Activated CD8-positive, alpha-beta memory T cell treated with anti-CD3 and anti-CD28 coated beads for 4 hours (primary cell): ENCODE data around the gene PTPN9.
"Not testable (repeated sequence)": the region's sequence is repeated elsewhere in the genome, so short reads cannot be mapped to it uniquely, and the experiment has no call there.

Source experiments
- DNase-seq, 2 donors: peaks; one replicate each; pipeline ENCODE4 v3.0.0-alpha.2; 2020; ENCODE audit warnings: low read depth in 2 of 2

PTPN9 gene

GRCh38 chr15:75531041-75531450 is 48.1 kb downstream of the PTPN9 start:
- DNase-seq = no peak

DNA sequence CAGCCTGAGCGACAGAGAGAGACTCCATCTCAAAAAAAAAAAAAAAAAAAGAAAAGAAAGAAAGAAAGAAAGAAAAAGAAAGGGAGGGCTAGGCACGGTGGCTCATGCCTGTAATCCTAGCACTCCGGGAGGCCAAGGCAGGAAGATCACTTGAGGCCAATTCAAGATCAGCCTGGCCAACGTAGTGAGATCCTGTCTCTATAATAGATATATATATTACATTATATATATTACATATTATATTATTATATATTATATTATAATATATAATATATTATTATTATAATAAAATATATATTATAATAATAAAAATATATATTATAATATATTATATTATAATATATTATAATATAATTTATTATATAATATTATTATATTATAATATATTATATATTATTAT is 48.9 kb downstream of the PTPN9 start:
- DNase-seq = no peak

GRCh38 chr15:75525756-75526155 is 53.4 kb downstream of the PTPN9 start:
- DNase-seq = not testable (repeated sequence)

DNA sequence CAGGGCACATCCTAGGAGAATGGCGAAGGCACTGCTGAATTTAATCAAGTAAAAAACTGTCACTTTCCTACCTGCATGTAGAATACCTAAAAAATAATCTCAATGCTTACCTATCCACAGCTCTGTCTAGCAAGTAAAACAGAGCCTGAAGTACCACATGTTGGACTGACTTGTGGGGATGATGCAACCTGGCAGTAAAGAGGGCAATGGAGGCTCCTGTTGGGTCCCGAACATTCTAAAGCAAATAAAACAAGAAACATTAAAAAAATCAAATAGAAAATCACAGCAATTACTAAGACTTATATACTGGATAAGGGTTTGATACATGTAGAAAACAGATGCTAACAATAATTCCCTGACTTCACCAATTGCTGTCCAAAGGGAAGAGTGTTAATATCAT is 56.1 kb downstream of the PTPN9 start:
- no peak for DNase-seq

DNA sequence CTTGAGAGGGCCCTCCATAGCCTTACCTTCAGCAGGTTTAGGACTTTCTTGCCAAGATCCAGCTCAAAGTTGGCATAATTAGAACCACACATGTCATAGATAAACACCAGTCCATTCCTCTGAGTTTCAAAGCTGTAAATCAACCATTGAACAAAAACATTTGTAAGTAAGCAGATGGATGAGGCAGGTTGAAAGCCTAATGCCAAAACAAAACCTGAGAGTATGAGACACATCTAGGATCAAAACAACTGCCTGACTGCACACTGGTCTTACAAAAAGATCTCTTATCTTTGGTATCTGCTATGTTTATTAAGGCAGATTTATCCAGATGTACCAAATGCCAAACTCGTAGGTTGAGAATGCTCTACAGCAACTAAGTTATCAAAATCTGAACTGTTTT is 61.9 kb downstream of the PTPN9 start:
- DNase-seq = no peak

DNA sequence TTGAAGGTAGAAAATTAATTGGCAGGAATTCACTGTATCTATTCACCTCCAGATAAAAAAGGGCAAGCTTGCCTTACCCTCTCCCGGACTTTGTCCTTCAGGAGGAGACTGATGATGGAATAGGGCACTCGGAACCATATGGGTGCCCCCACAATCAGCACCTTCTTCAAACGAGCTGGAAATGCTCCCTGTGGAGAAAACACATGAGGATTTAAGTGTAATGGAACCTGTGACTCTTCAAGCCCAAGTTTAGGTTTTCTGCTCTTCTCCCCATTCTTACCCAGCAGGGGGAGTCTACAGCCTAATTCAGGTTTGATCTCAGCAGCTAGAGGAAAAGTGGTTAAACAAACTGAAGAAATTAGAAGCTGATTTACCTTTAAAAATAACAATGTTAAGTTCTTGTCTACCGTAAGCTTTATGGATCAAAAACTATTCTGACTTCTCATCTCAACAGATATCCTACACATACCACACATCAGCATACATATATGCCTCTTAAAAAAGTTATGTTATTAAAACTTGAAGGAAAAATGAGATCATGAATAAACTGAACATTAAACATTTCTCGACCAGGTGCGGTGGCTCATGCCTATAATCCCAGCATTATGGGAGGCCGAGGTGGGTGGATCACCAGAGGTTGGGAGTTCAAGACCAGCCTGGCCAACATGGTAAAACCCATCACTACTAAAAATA is 70.1 kb downstream of the PTPN9 start:
- DNase-seq = peak in 1 of 2 donors; percentile 0

DNA sequence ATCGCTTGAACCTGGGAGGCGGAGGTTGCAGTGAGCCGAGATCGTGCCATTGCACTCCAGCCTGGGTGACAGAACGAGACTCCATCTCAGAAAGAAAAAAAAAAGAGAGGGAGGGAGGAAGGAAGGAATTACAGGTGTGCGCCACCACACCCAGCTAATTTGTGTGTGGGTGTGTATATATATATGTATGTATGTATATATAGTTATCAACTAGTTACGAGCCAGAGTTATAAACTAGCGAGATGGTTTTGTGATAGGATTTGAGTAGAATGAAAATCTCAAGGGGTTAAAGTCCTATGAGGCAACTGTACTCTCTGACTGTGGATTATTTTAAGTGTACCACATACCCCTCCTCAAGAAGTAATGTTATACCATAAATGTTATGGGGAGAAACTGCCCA is 76.8 kb downstream of the PTPN9 start:
- DNase-seq = no peak

DNA sequence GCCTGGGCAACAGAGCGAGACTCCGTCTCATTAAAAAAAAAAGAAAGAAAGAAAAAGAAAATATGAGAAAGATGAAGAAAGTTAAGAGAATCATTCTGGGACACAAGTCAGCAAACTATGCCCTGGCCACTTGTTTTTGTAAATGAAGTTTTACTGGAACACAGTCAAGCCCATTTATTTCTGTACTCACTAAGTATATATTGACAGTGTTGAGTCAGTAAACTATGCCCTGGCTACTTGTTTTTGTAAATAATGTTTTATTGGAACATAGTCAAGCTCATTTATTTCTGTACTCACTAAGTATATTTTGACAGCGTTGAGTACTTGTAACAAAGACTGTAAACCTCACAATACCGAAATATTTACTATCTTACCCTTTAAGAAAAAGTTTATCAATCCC is 85.4 kb downstream of the PTPN9 start:
- no peak for DNase-seq

GRCh38 chr15:75483961-75484360 is 95.2 kb downstream of the PTPN9 start:
- no peak for DNase-seq

GRCh38 chr15:75483556-75483955 is 95.6 kb downstream of the PTPN9 start:
- not testable (repeated sequence) for DNase-seq

- DNase-seq = no peak
Observed at GRCh38 chr15:75483106-75483505, 96.0 kb downstream of the PTPN9 start.

DNA sequence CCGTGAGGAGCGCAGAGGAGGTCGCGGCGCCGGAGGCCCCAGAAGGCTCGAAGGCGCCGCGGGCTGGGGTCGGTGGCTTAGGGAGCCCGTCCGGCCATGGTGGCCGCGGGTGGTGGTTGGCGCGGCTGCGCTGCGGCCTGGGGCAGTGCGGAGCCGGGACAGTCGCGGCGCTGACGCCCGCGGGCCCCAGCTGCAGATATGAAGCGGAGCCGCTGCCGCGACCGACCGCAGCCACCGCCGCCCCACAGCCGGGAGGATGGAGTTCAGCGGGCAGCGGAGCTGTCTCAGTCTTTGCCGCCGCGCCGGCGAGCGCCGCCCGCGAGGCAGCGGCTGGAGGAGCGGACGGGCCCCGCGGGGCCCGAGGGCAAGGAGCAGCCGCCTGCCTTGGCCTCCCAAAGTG is 98.7 kb downstream of the PTPN9 start:
- not testable (repeated sequence) for DNase-seq

- DNase-seq = no peak
Observed at GRCh38 chr15:75479670-75480069, 99.4 kb downstream of the PTPN9 start.

DNA sequence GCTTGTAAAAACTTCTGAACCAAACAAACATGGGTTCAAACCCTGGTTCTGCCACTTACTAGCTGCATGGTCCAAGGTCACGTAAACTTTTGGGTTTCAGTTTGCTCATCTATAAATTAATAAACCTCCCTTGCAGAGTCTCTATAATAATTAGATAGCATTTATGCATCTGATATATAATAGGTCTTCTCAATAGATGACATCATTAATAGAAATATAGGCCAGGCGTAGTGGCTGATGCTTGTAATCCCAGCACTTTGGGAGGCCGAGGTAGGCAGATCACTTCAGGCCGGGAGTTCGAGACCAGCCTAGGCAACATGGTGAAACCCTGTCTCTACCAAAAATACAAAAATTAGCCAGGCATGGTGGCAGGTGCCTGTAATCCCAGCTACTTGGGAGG is 102.0 kb downstream of the PTPN9 start:
- DNase-seq = not testable (repeated sequence)

DNA sequence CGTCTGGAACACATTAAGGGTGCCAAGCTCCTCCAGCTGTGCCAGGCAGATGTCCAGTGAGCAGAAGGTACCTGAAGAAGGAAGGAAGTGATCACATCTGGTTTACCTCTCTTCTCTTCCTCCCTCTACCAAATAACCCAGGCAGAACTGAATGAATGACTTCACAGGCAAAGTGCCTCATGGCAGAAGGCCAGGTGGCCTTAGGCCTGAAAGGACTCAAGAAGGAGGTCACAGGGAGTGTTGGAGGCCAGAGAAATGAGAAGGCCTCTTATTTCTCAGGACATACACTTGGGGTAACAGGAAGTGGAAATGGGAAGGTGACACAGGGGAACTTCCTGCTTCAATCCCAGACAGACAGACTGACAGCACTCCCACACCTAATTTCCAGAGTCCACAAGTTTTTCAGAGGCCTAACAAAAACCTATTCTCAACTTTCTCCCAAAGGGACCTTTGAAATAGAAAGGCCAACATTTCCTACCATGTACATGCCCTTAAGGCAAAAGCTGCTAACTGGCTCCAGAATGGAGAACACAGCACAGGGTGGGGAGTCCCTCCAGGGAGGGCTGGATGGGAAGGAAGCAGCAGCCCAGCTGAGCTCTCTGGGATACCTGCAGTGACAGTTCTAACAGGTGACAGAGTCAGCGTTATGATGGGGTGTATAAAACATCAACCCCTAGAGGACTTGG is 110.1 kb downstream of the PTPN9 start:
- no peak for DNase-seq

- no peak for DNase-seq
Observed at GRCh38 chr15:75460646-75461045, 118.5 kb downstream of the PTPN9 start.

DNA sequence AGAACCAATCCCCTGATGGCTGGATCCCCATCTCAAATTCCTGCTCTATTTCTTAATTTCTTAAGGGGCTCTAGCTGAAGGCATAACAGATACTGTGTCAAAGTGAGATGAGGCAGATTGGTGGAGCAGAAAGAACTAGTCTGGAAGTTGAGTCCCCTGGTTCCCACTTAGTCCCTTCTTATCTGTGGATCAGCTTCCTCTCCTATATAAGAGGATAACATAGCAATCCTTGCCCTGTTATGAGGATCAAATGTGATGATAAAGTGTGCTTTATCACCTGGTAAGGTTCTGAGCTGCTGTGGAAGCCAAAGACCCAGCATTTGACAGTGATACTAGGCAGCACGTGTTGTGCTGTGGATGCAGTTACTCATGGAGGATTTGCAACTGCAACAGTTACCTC is 119.5 kb downstream of the PTPN9 start:
- no peak for DNase-seq

DNA sequence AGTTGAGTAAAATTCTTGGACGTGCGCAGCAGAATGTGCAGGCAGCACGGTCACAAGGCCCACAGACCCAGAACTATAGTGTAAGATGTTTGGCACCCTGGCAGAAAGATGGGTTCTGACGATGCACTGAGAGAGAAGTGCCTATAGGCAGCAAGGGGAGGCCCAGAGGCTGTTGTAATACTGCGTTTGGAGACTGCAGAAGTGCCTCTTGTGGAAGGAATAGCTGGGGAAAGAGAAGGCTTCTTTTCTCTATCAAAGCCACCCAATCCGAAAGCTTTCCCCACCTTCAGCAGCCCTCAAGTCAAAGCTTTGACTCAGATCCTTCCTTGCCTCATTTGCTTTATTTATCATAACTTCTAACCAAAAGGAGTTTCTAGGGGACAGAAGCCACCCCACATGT is 122.4 kb downstream of the PTPN9 start:
- no peak for DNase-seq

DNA sequence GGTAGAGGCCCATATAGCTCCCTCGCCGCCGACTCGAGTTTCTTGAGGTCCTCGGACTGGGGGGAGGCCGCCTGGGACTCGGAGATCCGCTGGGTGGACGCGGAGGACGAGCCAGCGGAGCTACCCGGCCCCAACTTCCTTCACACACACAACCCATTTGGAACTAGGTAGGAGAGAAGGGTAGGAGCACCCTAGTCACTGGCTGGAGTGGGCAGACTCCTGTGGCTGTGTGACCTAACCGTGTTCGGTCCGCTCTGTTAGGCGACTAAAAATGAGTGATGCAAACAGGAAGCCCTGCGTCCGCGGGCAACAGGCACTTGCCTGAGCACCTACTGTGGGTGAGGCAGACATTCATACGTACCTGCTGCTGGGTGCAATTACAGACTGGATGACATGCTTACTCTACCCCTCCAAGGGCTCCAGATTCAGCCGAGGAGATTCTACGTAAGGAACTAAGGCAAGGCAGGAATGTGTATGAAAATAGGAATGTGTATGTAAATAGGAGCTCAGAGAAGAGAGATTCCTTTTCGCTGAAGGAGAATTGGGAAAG is 123.1 kb downstream of the PTPN9 start:
- DNase-seq = peak; percentile 11 to 16

GRCh38 chr15:75455424-75455981 is 123.6 kb downstream of the PTPN9 start:
- peak; percentile 75 to 81 for DNase-seq

GRCh38 chr15:75454471-75455378 is 124.4 kb downstream of the PTPN9 start:
- peak; percentile 67 for DNase-seq
